ENCODE measurements around the gene SETBP1. TPM values are rescaled to one million over a fixed set of nuclear protein-coding genes. Genes with fewer than 3 reads are reported as not detected.

Gene SETBP1
- total and polyA plus RNA-seq, 2 of the 8 experiments (the other 6 are each of a cell fraction or from before 2014, with no cell fraction given): 2.0 to 6.5 TPM

DNA sequence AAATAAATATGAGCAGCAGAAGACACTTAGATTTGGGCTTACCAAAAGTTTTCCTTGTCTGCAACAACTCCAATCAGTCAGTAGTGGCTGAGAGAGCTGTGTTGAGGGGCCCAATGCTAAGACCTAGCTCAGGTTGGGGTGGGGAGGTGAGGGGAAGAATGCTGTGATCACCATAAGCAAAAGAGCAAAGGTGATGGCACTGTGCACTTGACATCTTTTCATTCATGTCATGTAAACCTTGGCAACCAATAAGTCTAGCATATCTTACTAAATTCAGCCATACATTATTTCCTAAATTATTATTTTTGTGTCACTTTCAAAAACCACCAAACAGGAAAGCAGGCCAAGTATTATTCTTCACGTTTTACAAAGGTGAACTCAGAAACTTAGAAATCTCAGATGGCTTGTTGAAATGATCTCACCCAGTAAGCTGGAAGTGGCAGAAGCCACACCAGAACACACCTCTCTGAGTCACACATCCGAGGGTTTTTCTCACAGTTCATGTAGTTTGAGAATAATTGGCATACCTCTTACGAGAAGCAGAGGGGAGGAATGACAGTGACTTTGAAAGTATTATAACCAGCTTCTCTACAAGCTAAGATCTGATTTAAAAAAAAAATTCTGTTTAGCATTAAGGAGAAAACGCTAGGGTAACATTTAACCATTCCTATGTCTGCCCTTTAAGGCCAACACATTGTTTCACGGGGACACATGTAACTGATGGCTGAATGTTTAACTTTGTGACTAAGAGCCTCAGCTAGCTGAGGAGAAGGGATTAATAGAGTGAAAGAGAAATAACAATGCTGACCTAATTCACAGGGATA is 43.3 kb upstream of the SETBP1 start:
- Histone ChIP-seq H3K36me3 (ENCODE audit: control insufficient read depth in 2 of 4, insufficient read depth in 4 of 4, low read length in 3 of 4) (no peaks in the 10 kb centered on the region), H3K4me1 (replicated peaks in 1 of 4; ENCODE audit: control insufficient read depth in 3 of 4, insufficient read depth in 4 of 4, low read length in 3 of 4) (no peaks in the 10 kb centered on the region), H4K91ac (replicated peaks; ENCODE audit: insufficient read length, low read length) (no peak overlapping the region), H4K20me1 (replicated peaks in 1 of 2; ENCODE audit: control insufficient read depth in 1 of 2, insufficient read depth in 2 of 2, low read length in 2 of 2) (no peaks in the 10 kb centered on the region), H3K27me3 (replicated peaks in 1 of 4; ENCODE audit: control insufficient read depth in 3 of 4, extremely low read depth in 1 of 4, insufficient read depth in 3 of 4, low read length in 3 of 4) (no peaks in the 10 kb centered on the region), H2AFZ (ENCODE audit: low read length) (no peak overlapping the region), H2BK5ac (ENCODE audit: low read depth, low read length) (no peak overlapping the region), H3K27ac (ENCODE audit: low read depth, low read length) (no peak overlapping the region), H4K5ac (ENCODE audit: insufficient read length, low read depth, low read length) (no peak overlapping the region), H2AK5ac (ENCODE audit: low read depth, low read length) (no peak overlapping the region), H3K23ac (ENCODE audit: insufficient read length) (no peak overlapping the region), H3K23me2 (ENCODE audit: low read depth, low read length) (no peaks in the 10 kb centered on the region), H3K18ac (ENCODE audit: extremely low read depth, low read length) (no peak overlapping the region), H3K14ac (ENCODE audit: insufficient read length) (no peak overlapping the region), H3K4ac (replicated peaks; ENCODE audit: insufficient read length, low read depth, low read length) (no peak overlapping the region), H3K79me2 (ENCODE audit: control insufficient read depth in 1 of 2, insufficient read depth in 2 of 2, low read length in 2 of 2) (no peaks in the 10 kb centered on the region), H3K79me1 (ENCODE audit: low read depth, low read length) (no peaks in the 10 kb centered on the region), H2BK20ac (ENCODE audit: low read length) (no peak overlapping the region), H3K4me3 (ENCODE audit: extremely low read depth in 1 of 4, insufficient read depth in 2 of 4, low read depth in 3 of 4, low read length in 4 of 4) (no peak overlapping the region), H2BK15ac (ENCODE audit: low read length) (no peak overlapping the region), H4K8ac (ENCODE audit: extremely low read depth, insufficient read depth, low read length) (no peak overlapping the region), H2BK120ac (replicated peaks; ENCODE audit: low read depth, low read length) (no peak overlapping the region), H2BK12ac (ENCODE audit: low read depth, low read length) (no peak overlapping the region), H3K9ac (replicated peaks in 1 of 4; ENCODE audit: extremely low read depth in 1 of 4, low read depth in 3 of 4, low read length in 3 of 4) (no peak overlapping the region), H3K9me3 (ENCODE audit: insufficient read depth in 2 of 2, low read depth in 1 of 2, low read length in 1 of 2) (no peaks in the 10 kb centered on the region), H3K4me2 (ENCODE audit: insufficient read depth in 1 of 2, low read depth in 2 of 2, low read length in 2 of 2) (no peak overlapping the region), H3K56ac (replicated peaks; ENCODE audit: insufficient read length, low read depth, low read length) (no peak overlapping the region)
- DNase-seq (ENCODE audit: low read depth in 1 of 2, low spot score in 2 of 2) (no peak), FAIRE-seq (no peak)
- 91% methylated on average over 5 of the region's 5 CpGs; no CpG with 5 or more reads in 1 of the 2 experiments for WGBS, 2 experiments (ENCODE audit: extremely low coverage in 1 of 2, insufficient coverage in 1 of 2, insufficient read length in 1 of 2, insufficient replicate concordance in 2 of 2, low coverage in 1 of 2, low lambda C conversion rate in 2 of 2, missing lambda C conversion rate in 1 of 2)
- CTCF ChIA-PET (ENCODE audit: partially characterized antibody): interaction anchor here (1.0 to 1.2 kb wide), 2 partner anchors 58 to 387 kb away, joined by 3 read pairs; no protein-coding TSS in a partner anchor
- POLR2A ChIA-PET (ENCODE audit: partially characterized antibody): no interaction called here
- TF ChIP-seq NRF1 (IDR thresholded peaks at IDR 0.05; ENCODE audit: low read depth, low read length) (no peak), JUND (IDR thresholded peaks at IDR 0.05; ENCODE audit: low read length) (no peak), PHF8 (conservative IDR thresholded peaks at IDR 0.05; ENCODE audit: low read depth, low read length) (no peak), TAF1 (IDR thresholded peaks at IDR 0.05; ENCODE audit: low read depth, low read length) (no peak)

Data from H1 (cell line).